LNCaP clone FGC (cell line): ENCODE data around the gene ANKRD31.
A peak's percentile ranks its signal among the peaks of the same experiment; 100 is the strongest.

Experiments used
- DNase-seq: peaks from one replicate; pipeline ENCODE4 v3.0.0-alpha.2; 2011; ENCODE audit warnings: low read depth
- H3K4me3 ChIP-seq: 2 replicates; pipeline ENCODE4 v1.5.1; 2011; ENCODE audit warnings: mild to moderate bottlenecking, low read depth, low read length, control low read depth
- TF ChIP-seq, protein P1 (sequence below): IDR thresholded peaks from 2 replicates; pipeline ENCODE4 v1.5.1; 2012; ENCODE audit warnings: mild to moderate bottlenecking; ENCODE audit not compliant: control insufficient read depth, insufficient read depth; ENCODE audit errors: extremely low read depth

The ANKRD31 gene

DNA sequence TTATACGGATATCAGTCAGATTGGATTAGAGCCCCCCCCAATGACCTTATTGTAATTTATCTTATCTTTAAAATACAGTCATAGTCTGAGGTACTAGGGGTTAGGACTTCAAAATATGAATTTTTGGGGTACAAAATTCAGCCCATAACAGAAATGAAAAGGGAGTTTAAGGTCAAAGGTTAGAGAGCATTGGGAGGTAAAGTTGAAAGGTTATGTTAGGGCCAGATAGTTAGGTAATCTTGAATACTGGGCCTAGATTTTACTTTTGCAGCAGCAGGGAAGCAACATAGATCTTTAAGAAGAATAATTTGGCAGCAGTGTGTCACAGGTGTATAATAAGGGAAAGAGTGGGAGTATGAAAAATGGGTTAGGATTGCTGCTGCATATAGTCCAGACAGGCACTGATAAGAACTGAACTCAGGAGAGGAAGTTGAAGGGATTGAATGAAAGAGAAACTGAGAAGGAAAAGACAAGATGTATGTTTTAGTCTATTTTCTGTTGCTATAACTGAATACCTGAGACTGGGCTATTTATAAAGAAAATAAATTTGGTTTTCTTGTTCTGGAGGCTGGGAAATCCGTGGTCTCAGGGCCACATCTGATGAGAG is 173.7 kb downstream of the ANKRD31 start:
- DNase-seq: no peak
- TF ChIP-seq, protein P1, sequence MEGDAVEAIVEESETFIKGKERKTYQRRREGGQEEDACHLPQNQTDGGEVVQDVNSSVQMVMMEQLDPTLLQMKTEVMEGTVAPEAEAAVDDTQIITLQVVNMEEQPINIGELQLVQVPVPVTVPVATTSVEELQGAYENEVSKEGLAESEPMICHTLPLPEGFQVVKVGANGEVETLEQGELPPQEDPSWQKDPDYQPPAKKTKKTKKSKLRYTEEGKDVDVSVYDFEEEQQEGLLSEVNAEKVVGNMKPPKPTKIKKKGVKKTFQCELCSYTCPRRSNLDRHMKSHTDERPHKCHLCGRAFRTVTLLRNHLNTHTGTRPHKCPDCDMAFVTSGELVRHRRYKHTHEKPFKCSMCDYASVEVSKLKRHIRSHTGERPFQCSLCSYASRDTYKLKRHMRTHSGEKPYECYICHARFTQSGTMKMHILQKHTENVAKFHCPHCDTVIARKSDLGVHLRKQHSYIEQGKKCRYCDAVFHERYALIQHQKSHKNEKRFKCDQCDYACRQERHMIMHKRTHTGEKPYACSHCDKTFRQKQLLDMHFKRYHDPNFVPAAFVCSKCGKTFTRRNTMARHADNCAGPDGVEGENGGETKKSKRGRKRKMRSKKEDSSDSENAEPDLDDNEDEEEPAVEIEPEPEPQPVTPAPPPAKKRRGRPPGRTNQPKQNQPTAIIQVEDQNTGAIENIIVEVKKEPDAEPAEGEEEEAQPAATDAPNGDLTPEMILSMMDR: no peak
- no peak overlapping the region for H3K4me3 ChIP-seq

DNA sequence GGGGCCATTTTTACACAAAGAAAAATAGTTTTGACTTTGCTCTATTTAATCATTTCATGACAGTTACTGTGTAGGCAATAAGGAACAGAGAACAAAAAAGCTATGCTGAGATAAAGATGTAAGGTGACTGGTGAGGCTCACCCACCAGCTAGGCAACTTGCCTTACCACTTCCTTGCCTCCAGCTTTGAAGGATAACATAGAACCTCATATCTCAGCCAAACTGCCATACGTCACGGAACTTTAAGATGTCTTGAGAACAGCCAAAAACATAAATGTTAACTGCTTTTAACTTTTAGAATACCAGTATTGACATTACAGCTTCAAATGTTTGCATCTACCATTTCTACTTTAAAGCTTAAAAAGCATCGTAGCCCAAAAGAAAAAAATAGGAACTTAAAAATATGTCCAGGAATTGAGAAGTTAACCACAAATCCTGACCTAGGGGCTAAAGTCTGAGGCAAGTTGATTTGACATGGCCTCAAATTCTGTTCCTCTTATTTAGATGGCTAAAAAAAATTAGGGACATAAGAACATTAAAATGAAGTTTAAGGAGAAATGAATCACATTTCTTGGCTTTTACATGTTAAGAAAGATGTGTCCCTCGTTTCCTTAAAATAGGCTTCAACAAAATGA is 176.6 kb downstream of the ANKRD31 start:
- TF ChIP-seq, protein P1: no peak
- no peak for DNase-seq
- no peak overlapping the region for H3K4me3 ChIP-seq

DNA sequence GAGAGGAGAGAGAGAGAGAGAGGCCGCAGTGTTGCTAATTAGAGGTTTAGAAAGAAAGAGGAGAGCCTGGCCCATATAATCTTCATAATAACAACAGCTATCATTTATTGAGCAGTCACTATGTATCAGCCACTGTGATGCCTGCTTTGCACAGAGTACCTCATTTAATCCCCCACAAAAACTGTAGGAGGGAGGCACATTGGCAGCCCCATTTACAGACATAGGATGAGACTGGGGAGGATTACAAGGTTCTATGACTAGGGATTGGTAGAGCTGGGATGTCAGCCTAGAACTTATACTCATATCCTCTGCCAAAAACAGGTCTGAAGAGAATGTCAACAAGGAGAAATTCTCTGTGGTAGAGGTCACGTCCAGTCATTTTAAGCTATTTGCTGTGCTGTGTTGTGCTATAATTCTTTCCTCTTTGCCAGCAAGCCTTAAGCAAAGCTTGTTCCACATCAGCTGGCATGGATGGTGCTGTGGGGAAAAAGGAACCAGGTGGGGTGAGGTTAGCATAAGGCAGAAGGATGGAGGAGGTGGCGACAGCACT is 177.6 kb downstream of the ANKRD31 start:
- H3K4me3 ChIP-seq: no peak overlapping the region
- TF ChIP-seq, protein P1: no peak
- DNase-seq: no peak

DNA sequence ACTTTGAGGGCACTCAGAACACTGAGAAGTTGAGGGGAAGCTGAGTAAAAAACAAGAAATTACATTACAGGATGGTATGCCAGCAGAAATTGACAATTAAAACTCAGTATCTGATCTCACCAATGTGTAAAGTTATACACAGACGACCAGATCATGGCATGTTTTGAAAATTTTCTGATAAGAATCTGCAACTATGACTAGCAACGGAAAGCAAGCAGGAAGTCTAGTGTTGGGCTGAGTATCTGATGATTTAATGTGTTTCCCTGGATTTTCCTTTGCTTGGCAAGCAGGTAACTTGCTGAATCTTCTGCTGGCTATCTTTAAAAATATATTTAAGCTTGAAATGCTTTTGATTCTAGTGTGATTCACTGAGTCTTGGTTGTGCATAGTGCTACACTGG is 179.1 kb downstream of the ANKRD31 start:
- TF ChIP-seq, protein P1: no peak
- H3K4me3 ChIP-seq: no peak overlapping the region
- no peak for DNase-seq

DNA sequence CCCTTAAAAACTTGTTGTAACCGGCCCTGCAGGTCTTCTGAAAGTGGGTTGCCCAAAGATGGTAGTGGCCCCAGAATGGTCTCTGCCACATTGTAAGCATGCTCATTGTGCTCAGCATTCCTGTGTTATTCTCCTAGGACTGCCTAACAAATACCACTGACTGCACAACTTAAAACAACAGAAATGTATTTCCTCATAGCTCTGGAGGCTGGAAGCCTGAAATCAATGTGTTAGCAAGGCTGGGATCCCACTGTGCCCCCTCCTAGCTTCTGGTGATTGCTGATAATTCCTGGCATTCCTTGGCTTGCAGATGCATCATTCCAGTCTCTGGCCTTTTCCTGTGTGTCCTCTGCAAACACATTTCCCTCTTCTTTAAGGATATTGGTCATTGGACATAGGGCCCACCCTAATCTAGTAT is 180.9 kb downstream of the ANKRD31 start:
- TF ChIP-seq, protein P1: no peak
- H3K4me3 ChIP-seq: no peak overlapping the region
- DNase-seq: no peak

DNA sequence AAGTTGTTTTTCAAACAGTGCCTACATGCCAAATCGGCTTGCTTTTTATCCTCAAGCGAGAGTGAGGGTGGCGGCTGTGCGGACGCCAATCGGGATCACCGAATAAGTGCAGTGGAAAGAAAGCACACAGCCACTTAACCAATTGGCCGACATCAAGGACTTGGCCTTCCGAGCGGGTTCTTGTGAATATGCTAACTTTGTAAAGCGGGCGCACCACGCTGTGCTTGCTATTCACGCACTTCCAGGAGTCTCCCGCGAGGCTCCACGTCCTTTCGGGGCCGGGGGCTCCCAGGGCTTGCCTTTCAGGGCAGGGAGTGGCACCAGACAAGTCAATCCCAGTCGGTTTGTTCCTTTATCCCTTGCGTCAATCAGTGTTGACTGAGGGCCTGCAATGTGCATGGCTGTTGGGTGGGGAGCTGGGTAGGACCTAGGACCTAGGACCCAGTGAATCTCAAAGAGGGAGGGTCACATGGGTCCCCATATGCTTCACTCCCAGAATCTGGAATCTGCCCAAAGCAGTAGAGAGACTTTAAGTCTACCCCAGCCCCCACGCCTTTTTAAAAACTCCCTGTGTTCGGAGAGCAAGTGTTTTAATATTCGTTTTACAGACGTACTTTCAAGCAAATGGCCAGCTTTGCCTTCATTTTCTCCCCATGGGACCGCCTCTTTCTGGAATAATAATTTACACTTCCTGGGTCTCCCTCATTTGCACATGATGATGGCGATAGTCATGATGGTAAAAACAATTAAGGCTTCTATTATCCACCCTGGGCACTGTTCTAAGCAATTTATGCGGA is 182.3 kb downstream of the ANKRD31 start:
- DNase-seq: no peak
- peak overlapping the region; percentile 55 for H3K4me3 ChIP-seq
- TF ChIP-seq, protein P1: no peak
